Activated CD4-positive, CD25-positive, alpha-beta regulatory T cell treated with anti-CD3 and anti-CD28 coated beads, Interleukin-2, amount 50 U/mL, for 16 hours (primary cell): Measurements from ENCODE around the gene TFAP2E.

ENCODE experiments used
- DNase-seq: peaks from one replicate; pipeline ENCODE4 v3.0.0-alpha.2; 2020; ENCODE audit warnings: low read depth, low spot score

Gene TFAP2E

DNA sequence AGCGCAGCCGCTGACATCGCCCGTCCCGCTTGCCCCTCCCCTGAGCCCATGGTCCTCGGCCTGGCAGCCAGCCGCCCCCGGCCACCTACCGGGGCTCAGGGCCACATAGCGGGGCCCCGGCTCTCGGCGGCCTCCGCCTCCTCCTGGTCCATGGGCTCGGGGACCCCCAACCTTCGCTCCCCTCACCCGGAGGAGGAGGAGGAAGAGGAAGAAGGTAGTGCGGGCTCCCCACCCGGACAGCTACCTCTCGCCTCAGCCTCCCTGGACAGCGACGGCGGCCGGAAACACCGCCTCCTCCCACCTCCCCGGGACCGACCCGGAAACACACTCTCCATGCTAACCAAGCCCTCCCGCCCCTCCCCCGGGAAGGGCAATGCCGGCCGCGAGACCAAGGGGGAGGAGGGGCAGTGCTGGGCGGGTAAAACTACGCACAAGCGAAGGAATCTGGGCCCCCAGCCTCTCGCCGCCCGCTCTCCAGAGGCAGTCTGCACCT, 15.9 kb upstream of the TFAP2E start, which contains the start of gene KIAA0319L:
Gene KIAA0319L (minus strand): TSS at position 286 of the 493 bp plus-strand sequence. CDS start 2,912 bp downstream, outside the sequence.
- DNase-seq, result no peak

DNA sequence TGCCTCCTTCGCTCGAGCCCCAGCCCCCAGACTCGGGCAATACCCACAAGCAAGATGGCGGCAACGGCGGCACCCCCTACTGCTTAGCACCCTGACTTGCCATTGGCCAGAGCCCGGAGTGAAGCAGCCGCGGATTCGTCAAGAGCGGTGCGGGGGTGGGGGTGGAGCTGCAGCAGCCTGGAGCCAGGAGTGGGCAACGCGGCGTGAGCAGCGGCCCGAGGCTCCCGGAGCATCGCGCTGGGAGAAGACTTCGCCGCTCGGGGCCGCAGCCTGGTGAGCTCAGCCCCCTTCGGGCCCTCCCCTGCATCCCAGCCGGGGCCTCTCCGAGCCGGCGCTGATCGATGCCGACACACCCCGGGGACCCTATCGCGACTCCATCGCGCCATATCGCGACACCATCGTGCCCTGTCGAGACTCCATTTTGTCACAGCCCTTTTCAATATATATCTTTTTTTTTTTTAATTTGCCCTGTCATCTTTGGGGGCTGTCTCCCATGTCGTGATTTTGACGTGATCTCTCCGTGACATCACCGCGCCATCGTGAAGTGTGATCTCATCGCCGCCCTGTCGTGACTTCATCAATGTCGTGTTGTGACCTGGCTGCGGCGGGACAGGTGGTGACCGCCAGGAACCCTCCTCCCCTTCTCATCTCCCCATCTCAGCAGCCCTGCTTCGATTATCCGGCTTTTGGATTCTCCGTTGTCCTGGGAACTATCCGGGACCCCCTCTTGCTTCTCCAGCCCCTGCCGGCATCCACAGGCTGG, 15.3 kb upstream of the TFAP2E start, which contains the start of gene NCDN:
Gene NCDN (plus strand): TSS at position 189 of the 763 bp plus-strand sequence. CDS start 392 bp downstream, at position 581.
- DNase-seq, result peak; percentile 94

- no peak for DNase-seq
Measured at GRCh38 chr1:35558374-35559316, 14.5 kb upstream of the TFAP2E start.

- DNase-seq, result no peak
Measured at GRCh38 chr1:35559317-35559944, 13.7 kb upstream of the TFAP2E start.

DNA sequence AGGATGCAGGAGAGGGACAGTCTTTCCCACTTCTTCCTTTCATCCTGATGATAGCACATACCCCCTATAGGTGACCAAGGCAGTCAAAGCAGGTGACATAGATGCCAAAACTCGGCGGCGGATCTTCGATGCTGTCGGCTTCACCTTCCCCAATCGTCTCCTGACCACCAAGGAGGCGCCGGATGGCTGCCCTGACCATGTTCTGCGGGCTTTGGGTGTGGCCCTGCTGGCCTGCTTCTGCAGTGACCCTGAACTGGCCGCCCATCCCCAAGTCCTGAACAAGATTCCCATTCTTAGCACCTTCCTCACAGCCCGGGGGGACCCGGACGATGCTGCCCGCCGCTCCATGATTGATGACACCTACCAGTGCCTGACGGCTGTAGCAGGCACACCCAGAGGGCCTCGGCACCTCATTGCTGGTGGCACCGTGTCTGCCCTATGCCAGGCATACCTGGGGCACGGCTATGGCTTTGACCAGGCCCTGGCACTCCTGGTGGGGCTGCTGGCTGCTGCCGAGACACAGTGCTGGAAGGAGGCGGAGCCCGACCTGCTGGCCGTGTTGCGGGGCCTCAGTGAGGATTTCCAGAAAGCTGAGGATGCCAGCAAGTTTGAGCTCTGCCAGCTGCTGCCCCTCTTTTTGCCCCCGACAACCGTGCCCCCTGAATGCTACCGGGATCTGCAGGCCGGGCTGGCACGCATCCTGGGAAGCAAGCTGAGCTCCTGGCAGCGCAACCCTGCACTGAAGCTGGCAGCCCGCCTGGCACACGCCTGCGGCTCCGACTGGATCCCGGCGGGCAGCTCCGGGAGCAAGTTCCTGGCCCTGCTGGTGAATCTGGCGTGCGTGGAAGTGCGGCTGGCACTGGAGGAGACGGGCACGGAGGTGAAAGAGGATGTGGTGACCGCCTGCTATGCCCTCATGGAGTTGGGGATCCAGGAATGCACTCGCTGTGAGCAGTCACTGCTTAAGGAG, 12.6 kb upstream of the TFAP2E start:
- DNase-seq, result no peak

GRCh38 chr1:35561297-35561971, 11.7 kb upstream of the TFAP2E start:
- no peak for DNase-seq

DNA sequence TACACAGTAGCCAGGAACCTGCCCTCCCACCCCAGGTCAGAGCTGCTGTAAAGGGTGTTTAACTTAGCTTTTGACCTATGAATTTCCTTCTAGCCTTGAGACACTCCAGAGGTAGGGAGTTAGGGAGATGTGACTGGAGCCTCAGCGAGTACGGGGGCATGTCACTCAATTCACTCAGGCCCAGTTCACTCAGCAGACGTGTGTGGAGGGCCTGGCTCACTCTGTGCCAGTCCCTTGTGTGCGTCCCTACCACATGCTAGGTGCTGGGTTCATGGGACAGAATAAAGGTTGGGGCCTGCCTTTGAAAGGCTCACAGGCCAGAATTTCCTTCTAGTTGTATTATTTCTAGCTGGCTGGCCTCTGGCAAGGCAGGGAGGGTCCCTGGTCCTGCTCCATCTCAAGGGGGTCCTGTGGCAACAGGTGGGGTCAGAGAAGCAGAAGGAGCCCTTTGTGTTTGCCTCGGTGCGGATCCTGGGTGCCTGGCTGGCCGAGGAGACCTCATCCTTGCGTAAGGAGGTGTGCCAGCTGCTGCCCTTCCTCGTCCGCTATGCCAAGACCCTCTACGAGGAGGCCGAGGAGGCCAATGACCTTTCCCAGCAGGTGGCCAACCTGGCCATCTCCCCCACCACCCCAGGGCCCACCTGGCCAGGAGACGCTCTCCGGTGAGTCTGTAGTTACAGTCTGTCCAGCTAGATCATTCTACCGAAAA, 11.0 kb upstream of the TFAP2E start:
- no peak for DNase-seq

DNA sequence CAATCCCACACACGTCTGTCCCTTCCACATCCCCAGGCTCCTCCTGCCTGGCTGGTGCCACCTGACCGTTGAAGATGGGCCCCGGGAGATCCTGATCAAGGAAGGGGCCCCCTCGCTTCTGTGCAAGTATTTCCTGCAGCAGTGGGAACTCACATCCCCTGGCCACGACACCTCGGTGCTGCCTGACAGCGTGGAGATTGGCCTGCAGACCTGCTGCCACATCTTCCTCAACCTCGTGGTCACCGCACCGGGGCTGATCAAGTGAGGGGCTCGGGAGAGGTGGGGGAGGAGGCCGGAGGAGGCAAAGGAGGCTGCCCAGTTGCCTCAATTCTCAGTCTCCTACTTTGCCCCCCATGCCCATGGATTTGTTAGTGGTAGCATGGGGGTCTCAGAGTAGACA, 9.9 kb upstream of the TFAP2E start:
- DNase-seq, result no peak

DNA sequence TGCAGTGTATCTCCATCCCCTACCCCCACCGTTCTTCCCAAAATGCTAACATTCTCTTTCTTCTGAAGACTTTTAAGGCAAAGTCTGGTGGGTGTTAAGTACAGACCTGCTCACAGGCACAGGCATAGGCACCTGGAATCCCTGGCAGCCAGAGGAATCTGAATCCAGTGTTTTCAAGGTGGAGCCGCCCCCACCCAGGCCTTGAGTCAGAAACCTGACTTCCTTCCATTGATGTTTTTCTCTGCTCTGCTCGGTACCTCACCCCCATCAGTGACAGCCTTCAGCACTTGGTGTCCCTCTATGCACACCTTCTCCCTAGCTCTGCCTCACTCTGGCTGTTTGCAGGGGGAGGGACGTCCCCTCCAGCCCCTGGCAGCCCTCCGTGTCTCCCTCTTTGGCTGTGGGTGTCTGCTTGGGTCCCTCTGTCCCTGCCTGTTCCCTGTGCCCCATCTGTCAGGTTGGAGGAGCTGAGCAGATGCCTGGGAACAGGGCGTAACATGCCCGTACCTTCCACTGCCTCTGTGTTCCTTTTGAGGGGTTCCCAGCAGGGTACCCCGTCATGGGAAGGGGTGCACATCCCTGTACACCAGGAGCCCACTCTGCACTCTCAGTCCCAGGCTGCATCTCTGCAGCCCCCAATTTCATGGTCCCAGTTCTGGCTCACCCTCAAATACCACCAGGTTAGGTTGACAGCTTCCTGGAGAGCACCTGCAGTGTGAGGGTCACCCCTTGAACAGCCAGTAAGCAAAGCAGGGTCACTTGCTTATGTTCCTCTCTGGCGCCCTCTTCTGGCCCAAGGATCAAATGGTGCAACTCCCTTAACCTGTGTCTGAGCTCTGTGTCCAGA, 8.9 kb upstream of the TFAP2E start:
- peak; percentile 69 for DNase-seq

DNA sequence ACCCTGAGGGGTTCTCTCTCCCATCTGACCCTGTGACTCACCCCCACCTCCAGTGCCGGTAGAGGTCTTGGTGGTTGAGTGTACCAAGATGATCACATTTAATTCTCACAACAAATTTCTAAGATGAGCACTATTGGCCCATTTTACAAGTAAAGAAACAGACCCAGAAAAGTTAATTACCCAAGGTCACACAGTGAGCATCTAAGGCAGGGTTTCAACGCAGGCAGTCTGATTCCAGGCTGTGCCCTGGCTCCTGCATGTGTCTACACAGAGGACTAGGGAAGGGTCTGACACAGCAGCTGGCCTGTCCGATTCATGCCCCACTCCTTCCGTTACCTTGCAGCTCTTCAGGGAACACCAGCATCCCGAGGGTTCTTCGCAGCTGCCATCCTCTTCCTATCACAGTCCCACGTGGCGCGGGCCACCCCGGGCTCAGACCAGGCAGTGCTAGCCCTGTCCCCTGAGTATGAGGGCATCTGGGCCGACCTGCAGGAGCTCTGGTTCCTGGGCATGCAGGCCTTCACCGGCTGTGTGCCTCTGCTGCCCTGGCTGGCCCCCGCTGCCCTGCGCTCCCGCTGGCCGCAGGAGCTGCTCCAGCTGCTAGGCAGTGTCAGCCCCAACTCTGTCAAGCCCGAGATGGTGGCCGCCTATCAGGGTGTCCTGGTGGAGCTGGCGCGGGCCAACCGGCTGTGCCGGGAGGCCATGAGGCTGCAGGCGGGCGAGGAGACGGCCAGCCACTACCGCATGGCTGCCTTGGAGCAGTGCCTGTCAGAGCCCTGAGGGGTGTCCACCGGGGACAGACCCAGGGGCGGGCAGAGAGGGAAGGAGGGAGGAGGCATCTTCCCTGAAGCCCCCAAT, 8.0 kb upstream of the TFAP2E start:
- DNase-seq, result no peak

DNA sequence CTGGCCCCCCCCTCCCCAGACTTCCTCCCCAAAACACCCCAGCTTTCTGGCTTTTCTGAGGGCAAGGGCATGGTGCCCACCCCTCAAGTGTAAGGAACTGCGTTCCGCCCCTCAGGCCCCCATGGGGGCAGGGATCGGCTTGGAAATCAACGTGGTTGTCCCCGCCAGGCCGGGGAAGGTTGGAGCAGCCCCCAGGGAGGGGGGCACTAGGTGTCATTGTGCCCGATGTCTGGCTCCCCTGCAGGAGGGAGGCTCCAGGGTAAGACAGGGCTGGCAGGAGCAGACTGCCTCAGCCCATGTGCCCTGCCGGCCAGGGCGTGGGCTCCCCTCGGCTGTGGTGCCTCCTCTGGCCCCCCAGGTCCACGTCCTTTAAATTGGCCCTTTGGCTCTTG, 7.4 kb upstream of the TFAP2E start:
- no peak for DNase-seq

DNA sequence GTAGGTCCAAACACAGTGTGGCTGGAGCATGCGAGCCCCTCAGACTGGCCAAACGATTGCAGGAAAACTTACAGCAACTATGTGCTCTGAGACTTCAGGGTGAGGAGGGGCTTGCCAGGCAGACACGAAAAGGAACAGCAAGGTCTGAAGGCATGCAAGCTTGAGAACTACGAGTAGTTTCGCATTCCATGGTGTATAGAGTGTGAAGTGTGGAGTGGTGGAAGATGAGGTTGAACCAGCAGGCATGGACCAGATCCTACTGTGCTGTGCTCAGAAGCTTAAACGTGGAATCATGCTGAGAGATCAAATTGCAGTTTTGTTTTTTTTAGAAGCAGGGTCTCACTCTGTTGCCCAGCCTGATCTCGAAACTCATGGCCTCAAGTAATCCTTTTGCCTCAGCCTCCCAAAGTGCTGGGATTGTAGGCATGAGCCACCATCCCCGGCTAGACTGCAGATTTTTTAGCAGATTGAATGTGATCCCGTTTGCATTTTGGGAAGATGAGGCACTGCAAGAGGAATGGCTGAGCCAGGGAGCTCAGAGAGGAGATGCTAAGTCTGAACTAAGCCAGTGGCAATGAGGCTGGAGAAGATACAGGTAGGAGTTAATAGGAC, 5.1 kb upstream of the TFAP2E start:
- no peak for DNase-seq

DNA sequence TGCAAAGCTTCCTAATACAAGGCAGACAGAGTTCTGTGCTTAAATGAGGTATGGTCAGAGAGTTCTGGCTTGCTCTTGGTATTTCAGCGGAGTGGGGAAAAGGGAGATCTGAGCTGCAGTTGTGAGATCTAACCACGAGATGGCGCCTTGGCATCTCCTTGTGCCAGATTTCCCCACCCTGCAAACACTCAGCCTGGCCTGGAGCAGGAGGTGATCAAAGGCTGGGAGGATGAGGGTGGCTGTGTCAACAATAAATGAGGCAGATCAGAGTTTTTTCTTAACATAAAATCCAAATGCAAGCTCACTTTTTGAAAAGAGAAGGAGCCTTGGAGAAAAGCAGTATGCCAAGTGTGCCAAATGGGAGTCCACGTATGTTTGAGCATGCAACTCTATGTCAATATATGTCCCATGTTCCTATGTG, 4.1 kb upstream of the TFAP2E start:
- DNase-seq, result peak; percentile 35

DNA sequence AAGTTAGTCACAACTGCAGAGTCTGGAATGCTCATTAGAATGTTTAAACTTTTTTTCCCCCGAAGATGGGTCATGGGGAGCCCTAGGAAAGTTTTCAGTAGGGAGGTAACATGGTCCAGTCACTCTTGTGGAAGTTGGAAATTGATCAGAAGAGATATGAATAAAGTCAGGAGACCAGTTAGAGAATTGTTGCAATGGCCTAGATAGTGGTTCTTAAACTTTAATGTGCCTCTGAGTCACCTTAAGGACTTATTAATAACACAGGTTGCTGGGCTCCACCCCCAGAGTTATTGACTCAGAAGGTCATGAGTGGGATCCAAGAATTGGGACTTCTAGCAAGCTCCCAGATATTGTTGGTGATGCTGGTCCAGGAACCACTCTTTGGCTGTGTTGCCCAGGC, 3.2 kb upstream of the TFAP2E start:
- DNase-seq, result no peak

GRCh38 chr1:35570589-35571137, 2.5 kb upstream of the TFAP2E start:
- no peak for DNase-seq

DNA sequence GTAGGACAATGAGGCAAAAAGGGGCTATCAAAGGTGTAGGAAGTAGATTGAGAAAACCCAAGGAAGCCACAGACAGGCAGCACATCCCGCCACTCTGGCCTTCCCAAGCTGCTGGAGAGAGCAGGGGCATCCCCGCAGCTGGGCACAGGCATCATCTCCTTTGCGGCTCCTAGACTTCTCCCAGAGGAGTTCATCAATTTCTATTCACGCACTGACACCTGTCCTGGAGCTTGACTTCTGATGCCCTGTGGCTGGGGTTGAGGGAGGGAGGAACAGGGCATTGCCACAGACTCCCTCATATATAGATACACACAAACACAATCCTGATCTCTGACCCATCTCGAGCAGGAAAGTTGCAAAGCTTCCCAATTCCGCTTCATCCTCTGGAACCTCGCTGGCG, 1.9 kb upstream of the TFAP2E start:
- no peak for DNase-seq

DNA sequence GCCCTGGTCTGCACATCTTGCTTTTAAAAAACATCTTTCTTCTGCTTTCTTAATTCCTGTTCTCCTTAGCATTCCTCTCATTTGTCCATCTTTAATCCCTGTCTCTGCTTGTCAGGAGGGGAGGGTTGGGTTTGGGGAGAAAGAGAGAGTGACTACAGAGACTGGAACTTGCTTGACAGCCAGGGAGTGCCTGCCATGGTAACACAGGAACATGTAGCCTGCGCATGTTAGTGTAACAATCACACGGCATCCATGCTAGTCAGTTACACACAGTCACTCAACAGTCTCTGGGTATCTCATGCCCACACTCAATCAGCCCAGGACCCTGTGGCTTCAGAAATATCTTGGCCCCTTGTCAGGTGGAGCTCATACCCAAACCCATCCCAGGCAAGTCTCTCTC, 818 bp upstream of the TFAP2E start:
- no peak for DNase-seq
